Activated CD4-positive, alpha-beta T cell treated with anti-CD3 and anti-CD28 coated beads, Interleukin-2, amount 10 ng/mL, durations not matched to agents 7 days and 5 days (primary cell): ENCODE results near the gene MUSK. TPM values are rescaled to one million over a fixed set of nuclear protein-coding genes. Genes with fewer than 3 reads are reported as not detected.

Source experiments
- CTCF ChIA-PET: fragments of 350-600 bp; sonication (Branson Sonifier 250); formaldehyde crosslinking; loops from one replicate; lab custom pipeline; 2021; ENCODE audit warnings: antibody characterized with exemption; lab: Charles Lee
- POLR2A ChIA-PET: fragments of 350-600 bp; sonication (Branson Sonifier 250); formaldehyde crosslinking; loops from one replicate; lab custom pipeline; 2021; ENCODE audit warnings: antibody characterized with exemption; lab: Charles Lee
- DNase-seq: peaks from one replicate; pipeline ENCODE4 v3.0.0-alpha.2; 2020
- H3K27ac Mint-ChIP-seq: one replicate; pipeline ENCODE4 v1.8.0; 2021; ENCODE audit warnings: mild to moderate bottlenecking, moderate library complexity, mixed read lengths
- H3K27me3 Mint-ChIP-seq: one replicate; pipeline ENCODE4 v1.8.0; 2021; ENCODE audit warnings: mixed read lengths
- H3K36me3 Mint-ChIP-seq: one replicate; pipeline ENCODE4 v1.8.0; 2021; ENCODE audit warnings: low read depth, mixed read lengths
- H3K4me1 Mint-ChIP-seq: one replicate; pipeline ENCODE4 v1.8.0; 2021; ENCODE audit warnings: mixed read lengths
- H3K4me3 Mint-ChIP-seq: one replicate; pipeline ENCODE4 v1.8.0; 2021; ENCODE audit warnings: mild to moderate bottlenecking, moderate library complexity, mixed read lengths
- H3K9me3 Mint-ChIP-seq: one replicate; pipeline ENCODE4 v1.8.0; 2021; ENCODE audit warnings: mixed read lengths
- total RNA-seq, 2 experiments: library from RNA; stranded (reverse); gene quantifications; one replicate each; pipeline ENCODE4 v1.2.3, GENCODE V29; 2021

MUSK gene
- not detected for total RNA-seq

- no peak within 1 kb of the TSS for H3K4me3 Mint-ChIP-seq
- no peak within 1 kb of the TSS for H3K27ac Mint-ChIP-seq
- H3K27me3 Mint-ChIP-seq, result no peaks in the 10 kb centered on the region
- ChIA-PET CTCF (no interaction called here), POLR2A (no interaction called here)
- H3K4me1 Mint-ChIP-seq, result no peaks in the 10 kb centered on the region
- H3K9me3 Mint-ChIP-seq, result no peaks in the 10 kb centered on the region
- DNase-seq, result no peak
- no peaks in the 10 kb centered on the region for H3K36me3 Mint-ChIP-seq
Measured at GRCh38 chr9:110668570-110669167, at the start of gene MUSK. Gene MUSK (plus strand): TSS chr9:110668791. CDS start chr9:110668905, 114 bp downstream.

DNA sequence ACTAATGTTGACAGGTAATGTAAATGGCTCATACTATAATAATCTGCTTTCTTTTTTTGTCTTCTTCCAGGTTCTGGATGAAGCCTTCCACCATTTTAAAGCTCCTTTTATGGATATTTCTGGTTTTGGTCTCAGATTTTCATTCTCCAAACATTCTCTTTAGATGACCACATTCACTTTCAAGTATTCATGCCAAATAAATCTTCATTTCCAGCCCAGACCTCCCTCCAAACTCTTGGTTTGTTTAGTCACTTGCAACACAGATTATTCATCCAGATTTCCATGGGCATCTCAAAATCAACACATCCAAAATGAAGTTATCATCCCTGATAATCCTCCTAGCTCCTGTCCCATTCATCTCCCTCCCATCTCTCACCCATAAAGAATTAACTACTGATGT lies 48.8 kb upstream of the MUSK start:
- CTCF ChIA-PET, result no interaction called here
- no peaks in the 10 kb centered on the region for H3K4me1 Mint-ChIP-seq
- H3K4me3 Mint-ChIP-seq, result no peak overlapping the region
- no peaks in the 10 kb centered on the region for H3K9me3 Mint-ChIP-seq
- POLR2A ChIA-PET, result no interaction called here
- no peak for DNase-seq
- no peak overlapping the region for H3K27ac Mint-ChIP-seq
- peaks cover 8% of the 10 kb centered on the region for H3K27me3 Mint-ChIP-seq
- H3K36me3 Mint-ChIP-seq, result no peaks in the 10 kb centered on the region

- ChIA-PET CTCF (no interaction called here), POLR2A (no interaction called here)
- H3K4me1 Mint-ChIP-seq, result no peaks in the 10 kb centered on the region
- H3K27ac Mint-ChIP-seq, result no peak overlapping the region
- H3K27me3 Mint-ChIP-seq, result peaks cover 8% of the 10 kb centered on the region
- H3K4me3 Mint-ChIP-seq, result no peak overlapping the region
- no peaks in the 10 kb centered on the region for H3K36me3 Mint-ChIP-seq
- H3K9me3 Mint-ChIP-seq, result no peaks in the 10 kb centered on the region
- no peak for DNase-seq
Measured at GRCh38 chr9:110620726-110621125, 47.9 kb upstream of the MUSK start.

DNA sequence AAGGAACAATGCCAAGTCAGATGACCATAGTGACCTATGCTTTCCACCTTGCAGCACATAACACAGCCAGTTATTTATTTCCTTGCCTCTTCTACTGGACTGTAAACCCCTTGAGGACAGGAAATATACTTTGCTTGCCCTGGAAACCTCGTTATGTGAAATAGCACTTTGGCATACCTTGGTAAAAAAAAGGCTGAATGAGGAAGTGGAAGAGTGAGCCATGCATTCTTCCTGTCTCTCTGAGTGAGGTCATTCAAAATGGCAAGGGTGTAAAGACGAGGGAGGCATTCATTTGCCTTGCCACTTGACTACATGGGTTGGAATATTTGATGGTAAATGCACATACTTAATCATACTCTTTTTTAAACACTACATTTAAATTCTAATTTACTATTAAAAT lies 46.2 kb upstream of the MUSK start:
- ChIA-PET POLR2A (no interaction called here), CTCF (no interaction called here)
- Mint-ChIP-seq H3K9me3 (no peaks in the 10 kb centered on the region), H3K27me3 (peaks cover 6% of the 10 kb centered on the region), H3K36me3 (no peaks in the 10 kb centered on the region), H3K4me1 (peaks cover 2% of the 10 kb centered on the region), H3K27ac (no peak overlapping the region), H3K4me3 (no peak overlapping the region)
- DNase-seq, result no peak

DNA sequence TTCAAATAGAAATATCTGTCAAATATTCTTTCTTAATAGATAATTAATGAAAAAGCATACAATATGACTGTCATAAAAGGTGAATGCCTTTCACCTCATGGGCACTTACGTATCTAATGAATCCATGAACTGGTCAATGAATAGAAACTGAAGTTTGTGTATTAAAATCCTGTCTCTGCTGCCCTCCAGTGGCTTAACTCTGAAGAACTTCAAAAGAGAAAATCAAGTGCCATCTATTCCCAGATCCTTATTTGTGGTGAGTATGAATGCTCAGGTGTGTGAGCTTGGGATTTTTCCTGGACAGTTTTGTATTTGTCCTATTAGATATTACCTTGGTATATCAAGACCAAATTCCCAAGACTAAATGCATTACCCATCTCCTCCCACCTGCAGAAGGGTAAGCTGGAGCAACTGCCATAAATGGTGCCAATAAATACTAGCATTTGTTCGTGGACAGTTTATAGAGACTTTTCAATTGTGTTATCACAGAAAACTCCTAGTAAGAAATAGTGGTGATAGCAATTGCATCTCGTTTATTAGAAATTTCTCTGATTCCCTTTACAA lies 45.0 kb upstream of the MUSK start:
- CTCF ChIA-PET, result interaction anchor here (1.5 kb wide), 1 partner anchor 12 kb away, joined by 3 read pairs; no protein-coding TSS in a partner anchor
- POLR2A ChIA-PET, result no interaction called here
- Mint-ChIP-seq H3K36me3 (no peaks in the 10 kb centered on the region), H3K9me3 (no peaks in the 10 kb centered on the region), H3K4me1 (peaks cover 2% of the 10 kb centered on the region), H3K27me3 (peaks cover 6% of the 10 kb centered on the region), H3K27ac (no peak overlapping the region), H3K4me3 (no peak overlapping the region)
- DNase-seq, result peak; percentile 30

GRCh38 chr9:110626101-110626829 lies 42.3 kb upstream of the MUSK start:
- Mint-ChIP-seq H3K4me1 (peaks cover 2% of the 10 kb centered on the region), H3K4me3 (no peak overlapping the region), H3K9me3 (no peaks in the 10 kb centered on the region), H3K27me3 (no peaks in the 10 kb centered on the region), H3K27ac (no peak overlapping the region), H3K36me3 (no peaks in the 10 kb centered on the region)
- ChIA-PET CTCF (no interaction called here), POLR2A (no interaction called here)
- no peak for DNase-seq

- Mint-ChIP-seq H3K4me3 (no peak overlapping the region), H3K27ac (no peak overlapping the region), H3K4me1 (no peaks in the 10 kb centered on the region), H3K9me3 (peaks cover 5% of the 10 kb centered on the region), H3K27me3 (peaks cover 4% of the 10 kb centered on the region), H3K36me3 (no peaks in the 10 kb centered on the region)
- CTCF ChIA-PET, result no interaction called here
- DNase-seq, result no peak
- POLR2A ChIA-PET, result no interaction called here
Measured at GRCh38 chr9:110635589-110635988, 33.0 kb upstream of the MUSK start.

DNA sequence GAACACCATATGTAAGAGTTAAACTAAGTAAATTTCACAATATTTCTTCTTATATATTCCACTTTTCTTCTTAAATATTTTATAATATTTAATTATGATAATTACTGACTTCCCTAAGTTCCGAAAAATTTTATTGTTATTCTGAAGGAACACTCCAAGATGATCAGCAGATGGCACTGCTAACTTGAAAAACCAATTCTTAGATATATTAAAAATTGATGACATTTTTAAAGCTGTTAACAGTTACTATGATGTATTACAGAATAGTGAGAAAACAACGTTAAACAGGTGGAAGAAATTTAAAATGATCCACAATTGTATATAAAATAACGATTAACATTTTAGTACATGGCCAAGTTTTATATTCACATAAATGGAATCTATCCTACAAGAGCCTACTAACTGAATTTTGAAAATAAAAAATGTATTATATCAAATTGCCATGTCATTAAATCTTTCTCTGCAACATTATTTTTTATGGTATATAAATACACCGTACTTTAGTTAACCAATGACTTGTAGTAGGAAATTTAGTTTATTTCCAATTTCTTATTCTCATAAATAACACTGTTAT lies 30.1 kb upstream of the MUSK start:
- DNase-seq, result no peak
- no peak overlapping the region for H3K27ac Mint-ChIP-seq
- H3K36me3 Mint-ChIP-seq, result no peaks in the 10 kb centered on the region
- H3K4me1 Mint-ChIP-seq, result no peaks in the 10 kb centered on the region
- no peak overlapping the region for H3K4me3 Mint-ChIP-seq
- H3K27me3 Mint-ChIP-seq, result peaks cover 4% of the 10 kb centered on the region
- ChIA-PET POLR2A (no interaction called here), CTCF (no interaction called here)
- peaks cover 5% of the 10 kb centered on the region for H3K9me3 Mint-ChIP-seq

GRCh38 chr9:110640736-110641135 lies 27.9 kb upstream of the MUSK start:
- H3K9me3 Mint-ChIP-seq, result peaks cover 2% of the 10 kb centered on the region
- no peaks in the 10 kb centered on the region for H3K4me1 Mint-ChIP-seq
- H3K27ac Mint-ChIP-seq, result no peak overlapping the region
- ChIA-PET POLR2A (no interaction called here), CTCF (no interaction called here)
- H3K36me3 Mint-ChIP-seq, result no peaks in the 10 kb centered on the region
- no peak for DNase-seq
- H3K4me3 Mint-ChIP-seq, result no peak overlapping the region
- H3K27me3 Mint-ChIP-seq, result peaks cover 1% of the 10 kb centered on the region

- H3K27me3 Mint-ChIP-seq, result no peaks in the 10 kb centered on the region
- H3K36me3 Mint-ChIP-seq, result no peaks in the 10 kb centered on the region
- DNase-seq, result no peak
- CTCF ChIA-PET, result no interaction called here
- no peaks in the 10 kb centered on the region for H3K9me3 Mint-ChIP-seq
- POLR2A ChIA-PET, result no interaction called here
- H3K4me1 Mint-ChIP-seq, result no peaks in the 10 kb centered on the region
- no peak overlapping the region for H3K4me3 Mint-ChIP-seq
- no peak overlapping the region for H3K27ac Mint-ChIP-seq
Measured at GRCh38 chr9:110641293-110641692, 27.3 kb upstream of the MUSK start.

DNA sequence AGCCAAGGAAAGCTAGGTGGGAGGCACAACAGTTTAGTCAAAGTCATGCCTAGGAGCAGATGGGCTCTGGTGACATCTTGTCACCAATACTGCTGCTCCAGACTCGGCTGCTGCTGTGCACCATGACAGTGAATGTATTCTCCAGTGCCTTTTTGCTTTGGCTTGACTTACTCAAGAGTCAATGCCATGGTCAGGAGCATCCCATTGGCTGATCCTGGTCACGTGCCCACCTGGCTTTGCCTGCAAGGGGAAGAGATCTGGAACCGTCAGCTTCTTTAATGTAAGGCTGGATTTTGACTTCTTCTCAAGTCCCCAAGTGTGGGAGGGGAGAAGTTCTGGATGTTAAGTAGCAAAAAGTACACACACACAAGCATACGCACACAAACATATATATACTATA lies 19.9 kb upstream of the MUSK start:
- CTCF ChIA-PET, result no interaction called here
- no peak overlapping the region for H3K4me3 Mint-ChIP-seq
- H3K27ac Mint-ChIP-seq, result no peak overlapping the region
- POLR2A ChIA-PET, result no interaction called here
- no peaks in the 10 kb centered on the region for H3K9me3 Mint-ChIP-seq
- H3K36me3 Mint-ChIP-seq, result no peaks in the 10 kb centered on the region
- no peaks in the 10 kb centered on the region for H3K4me1 Mint-ChIP-seq
- H3K27me3 Mint-ChIP-seq, result no peaks in the 10 kb centered on the region
- no peak for DNase-seq

GRCh38 chr9:110650261-110650660 lies 18.3 kb upstream of the MUSK start:
- POLR2A ChIA-PET, result no interaction called here
- Mint-ChIP-seq H3K9me3 (no peaks in the 10 kb centered on the region), H3K36me3 (no peaks in the 10 kb centered on the region), H3K4me3 (no peak overlapping the region), H3K27me3 (no peaks in the 10 kb centered on the region), H3K27ac (no peak overlapping the region), H3K4me1 (no peaks in the 10 kb centered on the region)
- CTCF ChIA-PET, result no interaction called here
- DNase-seq, result no peak

DNA sequence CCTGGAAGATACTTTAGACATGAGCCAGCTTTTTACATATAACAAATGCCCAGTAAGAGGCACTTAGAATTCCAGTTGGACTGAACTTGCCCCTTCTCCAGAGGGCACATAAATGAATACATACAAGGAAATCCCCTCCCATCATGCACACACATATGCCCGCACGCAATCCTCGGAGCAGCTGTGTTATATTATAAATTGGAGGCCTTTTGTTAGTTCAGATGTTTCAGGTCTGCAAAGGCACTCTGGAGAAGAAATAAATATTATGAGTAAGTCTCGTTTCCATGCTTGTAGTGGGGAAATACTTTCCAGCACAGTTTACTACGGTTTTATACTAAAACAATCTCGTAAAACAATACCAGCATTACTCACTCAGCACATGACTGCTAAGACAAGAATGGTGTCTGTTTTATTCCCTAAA lies 17.6 kb upstream of the MUSK start:
- DNase-seq, result no peak
- no peaks in the 10 kb centered on the region for H3K9me3 Mint-ChIP-seq
- no peak overlapping the region for H3K4me3 Mint-ChIP-seq
- POLR2A ChIA-PET, result no interaction called here
- H3K4me1 Mint-ChIP-seq, result no peaks in the 10 kb centered on the region
- no peaks in the 10 kb centered on the region for H3K27me3 Mint-ChIP-seq
- CTCF ChIA-PET, result no interaction called here
- no peaks in the 10 kb centered on the region for H3K36me3 Mint-ChIP-seq
- H3K27ac Mint-ChIP-seq, result no peak overlapping the region
